Mesenchymal stem cell (in vitro differentiated cells and primary cell): ENCODE measurements around the gene PSG1.
A peak's percentile ranks its signal among the peaks of the same experiment; 100 is the strongest.
"Not testable (repeated sequence)": the region's sequence is repeated elsewhere in the genome, so short reads cannot be mapped to it uniquely, and the experiment has no call there.

Experiments used
- DNase-seq: peaks from one replicate; pipeline ENCODE4 v3.0.0-alpha.2; 2013
- H2AFZ ChIP-seq: one replicate; pipeline ENCODE4 v1.6.1; 2013; ENCODE audit warnings: low read depth, mild to moderate bottlenecking, control low read depth, inconsistent platforms, low read length, moderate library complexity
- H2AK5ac ChIP-seq: 2 replicates; pipeline ENCODE4 v1.6.1; 2013; ENCODE audit warnings: low read length, moderate library complexity, mild to moderate bottlenecking, inconsistent platforms; ENCODE audit not compliant: severe bottlenecking
- H2BK120ac ChIP-seq: one replicate; pipeline ENCODE4 v1.6.1; 2013; ENCODE audit warnings: low read depth, mild to moderate bottlenecking, inconsistent platforms, low read length, moderate library complexity
- H2BK12ac ChIP-seq, 2 experiments: one replicate each; pipeline ENCODE4 v1.6.1; 2013; ENCODE audit warnings: inconsistent platforms in 2 of 2, low read length in 2 of 2, mild to moderate bottlenecking in 2 of 2, moderate library complexity in 2 of 2, control low read depth in 1 of 2
- H2BK15ac ChIP-seq: one replicate; pipeline ENCODE4 v1.6.1; 2013; ENCODE audit warnings: mild to moderate bottlenecking, low read depth, inconsistent platforms; ENCODE audit not compliant: poor library complexity, severe bottlenecking
- H2BK5ac ChIP-seq: 2 replicates; pipeline ENCODE4 v1.6.1; 2013; ENCODE audit warnings: low read depth, mild to moderate bottlenecking, low read length, control low read depth, inconsistent platforms; ENCODE audit not compliant: poor library complexity, severe bottlenecking
- H3K14ac ChIP-seq, 2 experiments: one replicate each; pipeline ENCODE4 v1.6.1; 2013; ENCODE audit warnings: inconsistent platforms in 2 of 2, low read length in 2 of 2, control low read depth in 1 of 2, mild to moderate bottlenecking in 1 of 2, moderate library complexity in 1 of 2
- H3K18ac ChIP-seq, 2 experiments: one replicate each; pipeline ENCODE4 v1.6.1; 2013; ENCODE audit warnings: inconsistent platforms in 2 of 2, low read length in 2 of 2, control low read depth in 1 of 2, low read depth in 1 of 2, mild to moderate bottlenecking in 1 of 2
- H3K23ac ChIP-seq, 2 experiments: one replicate each; pipeline ENCODE4 v1.6.1; 2013; ENCODE audit warnings: inconsistent platforms in 2 of 2, low read length in 2 of 2, mild to moderate bottlenecking in 2 of 2, moderate library complexity in 2 of 2, control low read depth in 1 of 2
- H3K27ac ChIP-seq: 2 replicates; pipeline ENCODE4 v1.5.1; 2013; ENCODE audit warnings: mild to moderate bottlenecking, moderate library complexity, low read length, control low read depth, inconsistent platforms; ENCODE audit not compliant: poor library complexity, severe bottlenecking
- H3K27me3 ChIP-seq, 2 experiments: 2 replicates each; pipeline versions ENCODE4 v1.6.1 to v1.7.0; 2013; ENCODE audit warnings: low read length in 2 of 2, mild to moderate bottlenecking in 2 of 2, moderate library complexity in 2 of 2, control low read depth in 1 of 2, inconsistent platforms in 1 of 2; ENCODE audit not compliant: control insufficient read depth in 1 of 2, insufficient read depth in 1 of 2
- H3K36me3 ChIP-seq, 2 experiments: 2 replicates each; pipeline versions ENCODE4 v1.6.1 to v1.7.0; 2013; ENCODE audit warnings: low read length in 2 of 2, control low read depth in 1 of 2, inconsistent platforms in 1 of 2, low read depth in 1 of 2, mild to moderate bottlenecking in 1 of 2; ENCODE audit not compliant: insufficient read depth in 2 of 2, control insufficient read depth in 1 of 2
- H3K4ac ChIP-seq, 2 experiments: one replicate each; pipeline ENCODE4 v1.6.1; 2013; ENCODE audit warnings: inconsistent platforms in 2 of 2, low read length in 2 of 2, mild to moderate bottlenecking in 2 of 2, moderate library complexity in 2 of 2, control low read depth in 1 of 2, low read depth in 1 of 2
- H3K4me1 ChIP-seq: 2 replicates; pipeline ENCODE4 v1.6.1; 2013; ENCODE audit warnings: low read depth, low read length, control low read depth; ENCODE audit not compliant: control insufficient read depth, insufficient read depth
- H3K4me2 ChIP-seq: 2 replicates; pipeline ENCODE4 v1.6.1; 2013; ENCODE audit warnings: low read length, mild to moderate bottlenecking, inconsistent platforms; ENCODE audit not compliant: poor library complexity, severe bottlenecking
- H3K4me3 ChIP-seq, 2 experiments: 2 replicates each; pipeline versions ENCODE4 v1.5.1 to v1.7.0; 2013; ENCODE audit warnings: low read length in 2 of 2, mild to moderate bottlenecking in 2 of 2, control low read depth in 1 of 2, low read depth in 1 of 2; ENCODE audit not compliant: insufficient read depth in 1 of 2
- H3K79me1 ChIP-seq: replicated peaks from 2 replicates; pipeline ENCODE4 v1.6.1; 2013; ENCODE audit warnings: mild to moderate bottlenecking, control low read depth, low read length, inconsistent platforms; ENCODE audit not compliant: poor library complexity, severe bottlenecking
- H3K9ac ChIP-seq: 2 replicates; pipeline ENCODE4 v1.7.0; 2013; ENCODE audit warnings: mild to moderate bottlenecking, low read length, moderate library complexity
- H3K9me3 ChIP-seq: 2 replicates; pipeline ENCODE4 v1.7.0; 2013; ENCODE audit warnings: mild to moderate bottlenecking, low read length; ENCODE audit not compliant: control insufficient read depth
- H4K8ac ChIP-seq: one replicate; pipeline ENCODE4 v1.6.1; 2013; ENCODE audit warnings: inconsistent platforms, mild to moderate bottlenecking, low read length, moderate library complexity
- H4K91ac ChIP-seq: one replicate; pipeline ENCODE4 v1.6.1; 2013; ENCODE audit warnings: mild to moderate bottlenecking, low read length, inconsistent platforms
- WGBS: methylation state at CpG from one replicate; pipeline ENCODE4 v1.1.7; 2013; ENCODE audit warnings: mixed read lengths; 5-methylcytosine and 5-hydroxymethylcytosine counted together

PSG1 gene

DNA sequence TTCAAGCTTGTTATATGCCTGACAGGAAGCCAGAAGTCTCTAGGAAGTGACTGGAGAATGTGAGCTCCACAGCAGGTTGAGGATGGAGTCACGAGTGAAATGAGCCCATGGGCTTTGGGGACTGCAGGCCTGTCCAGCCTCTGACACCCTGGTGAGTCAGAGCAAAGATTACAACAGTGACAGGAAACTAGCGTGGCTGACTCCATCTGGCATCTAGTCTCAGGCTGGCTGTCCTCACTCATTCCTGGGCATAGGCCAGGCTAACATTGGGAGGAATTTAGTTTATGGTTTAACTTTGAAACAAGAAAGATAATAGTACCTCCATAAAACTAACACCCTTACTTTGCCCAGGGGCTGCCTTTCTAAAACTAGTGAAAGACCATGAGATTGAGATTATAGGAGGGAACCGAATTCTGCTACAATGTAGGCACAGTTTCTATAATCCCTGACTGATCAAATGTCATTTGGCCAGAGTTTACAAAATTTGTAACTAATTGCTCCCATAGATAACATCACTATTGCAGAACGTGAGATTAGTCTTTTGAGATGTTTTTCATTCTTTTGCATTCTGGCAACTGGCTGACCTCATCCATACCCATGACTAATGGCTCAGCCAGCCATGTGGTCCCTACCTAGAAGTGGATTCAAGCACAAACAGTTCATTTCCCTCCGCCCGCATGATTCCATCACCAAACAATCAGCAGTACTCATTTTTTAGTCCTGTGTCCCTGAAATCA, 28.4 kb downstream of the PSG1 start:
- Histone ChIP-seq H3K27ac (no peak overlapping the region), H2BK12ac (no peak overlapping the region), H3K4me2 (no peak overlapping the region), H4K91ac (no peak overlapping the region), H3K4me1 (no peaks in the 10 kb centered on the region), H2AFZ (no peak overlapping the region), H2BK5ac (no peak overlapping the region), H3K9me3 (no peaks in the 10 kb centered on the region), H3K14ac (no peak overlapping the region), H3K4ac (no peak overlapping the region), H3K23ac (no peak overlapping the region), H3K79me1 (no peaks in the 10 kb centered on the region), H2AK5ac (no peak overlapping the region), H2BK15ac (no peak overlapping the region), H3K27me3 (no peaks in the 10 kb centered on the region), H2BK120ac (no peak overlapping the region), H3K18ac (no peak overlapping the region), H3K4me3 (no peak overlapping the region), H4K8ac (no peak overlapping the region), H3K36me3 (no peaks in the 10 kb centered on the region), H3K9ac (peak overlapping the region; percentile 79)
- peak; percentile 28 for DNase-seq
- WGBS = 32% methylated on average over 6 of the region's 6 CpGs

DNA sequence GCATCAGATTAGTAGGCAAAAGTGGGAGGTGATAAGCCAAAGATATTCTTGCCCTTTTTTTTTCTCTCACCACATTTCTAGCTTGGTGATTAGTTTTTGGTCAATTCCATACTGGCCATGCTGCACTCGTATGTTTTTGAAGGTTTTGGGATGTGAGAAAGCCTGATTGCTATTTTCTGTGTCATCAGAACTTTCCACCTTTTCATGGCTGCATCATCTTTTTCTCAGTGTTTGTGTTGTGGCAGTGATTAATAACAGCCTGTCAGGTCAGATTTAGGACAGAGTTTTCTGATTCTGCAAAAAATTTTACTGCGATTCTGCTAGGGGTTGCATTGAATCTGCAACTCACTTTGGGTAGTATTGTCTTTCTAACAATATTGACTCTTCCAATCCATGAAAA, 32.9 kb downstream of the PSG1 start:
- no peak for DNase-seq
- Histone ChIP-seq H3K4me2 (no peak overlapping the region), H3K27me3 (no peaks in the 10 kb centered on the region), H3K4me1 (no peaks in the 10 kb centered on the region), H3K9ac (no peak overlapping the region), H4K8ac (no peak overlapping the region), H2BK12ac (no peak overlapping the region), H2BK5ac (no peak overlapping the region), H3K4ac (no peak overlapping the region), H3K79me1 (no peaks in the 10 kb centered on the region), H3K27ac (no peak overlapping the region), H2AK5ac (no peak overlapping the region), H3K18ac (no peak overlapping the region), H3K23ac (no peak overlapping the region), H3K4me3 (no peak overlapping the region), H2AFZ (no peak overlapping the region), H2BK15ac (no peak overlapping the region), H4K91ac (no peak overlapping the region), H3K9me3 (no peaks in the 10 kb centered on the region), H2BK120ac (no peak overlapping the region), H3K14ac (no peak overlapping the region), H3K36me3 (no peaks in the 10 kb centered on the region)
- WGBS = 25% methylated on average over 1 of the region's 2 CpGs

DNA sequence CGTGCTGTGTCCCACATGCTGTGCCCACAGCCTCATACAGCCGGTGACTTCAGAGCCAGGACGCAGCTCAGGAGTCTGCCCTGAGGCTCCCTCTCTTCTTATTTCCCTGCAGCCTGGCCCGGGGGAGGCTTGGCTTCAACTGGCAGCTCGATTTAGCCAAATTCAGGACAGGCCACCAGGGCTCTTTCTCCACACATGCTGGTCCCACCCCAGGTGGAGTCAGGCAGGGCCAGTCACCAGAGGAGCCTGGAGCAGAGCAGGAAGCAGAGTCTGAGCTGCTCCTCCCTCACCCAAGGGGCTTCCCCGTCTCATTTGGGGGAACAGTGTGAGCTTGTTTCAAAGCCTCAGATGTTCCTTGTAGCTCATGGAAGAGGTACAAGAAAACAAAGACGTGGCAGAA, 35.9 kb downstream of the PSG1 start:
- H2BK15ac ChIP-seq, H2AK5ac ChIP-seq, H2BK12ac ChIP-seq, H3K9ac ChIP-seq, H4K8ac ChIP-seq, H2AFZ ChIP-seq, H3K14ac ChIP-seq, H3K4me3 ChIP-seq, H4K91ac ChIP-seq, H3K4me2 ChIP-seq, H3K18ac ChIP-seq, DNase-seq, H3K4ac ChIP-seq, H3K4me1 ChIP-seq, H3K36me3 ChIP-seq, H3K23ac ChIP-seq, H3K27me3 ChIP-seq, H3K27ac ChIP-seq, H2BK120ac ChIP-seq, H3K9me3 ChIP-seq, H3K79me1 ChIP-seq, H2BK5ac ChIP-seq: not testable (repeated sequence)
- 61% methylated on average over 6 of the region's 7 CpGs for WGBS

DNA sequence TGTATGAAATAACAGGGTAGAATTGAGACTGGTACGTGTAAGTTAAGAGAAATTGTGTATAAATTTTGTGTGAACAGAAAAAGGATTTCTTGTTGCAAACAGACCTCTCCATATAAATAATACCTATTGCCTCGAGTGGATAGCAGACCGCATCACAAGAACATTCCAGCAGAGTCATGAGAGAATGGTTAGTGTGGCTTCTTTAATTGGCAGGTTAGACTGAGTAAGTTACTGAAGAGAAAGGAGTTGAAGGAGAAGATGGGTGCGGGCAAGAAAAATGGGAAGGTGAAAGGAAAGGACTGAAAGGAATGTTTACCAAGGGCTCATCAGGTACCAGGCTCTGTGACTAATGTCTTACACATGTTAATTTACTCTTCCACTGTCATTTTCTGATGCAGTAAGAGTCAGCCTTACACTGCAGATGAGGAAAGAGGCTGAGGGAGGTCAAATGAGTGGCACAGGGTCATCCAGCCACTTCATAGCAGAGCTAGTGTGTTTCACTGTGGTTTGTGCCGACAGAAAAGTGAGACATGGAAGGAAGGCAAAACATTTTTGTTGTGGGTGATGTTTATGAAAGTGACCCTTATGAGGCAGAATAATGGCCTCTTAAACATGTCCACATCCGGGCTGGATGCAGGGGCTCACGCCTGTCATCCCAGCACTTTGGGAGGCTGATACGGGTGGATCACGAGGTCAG, 46.6 kb downstream of the PSG1 start:
- not testable (repeated sequence) for H2BK12ac ChIP-seq, H3K27ac ChIP-seq, H2AK5ac ChIP-seq, H4K8ac ChIP-seq, H3K14ac ChIP-seq, H4K91ac ChIP-seq, H3K36me3 ChIP-seq, H2AFZ ChIP-seq, H3K18ac ChIP-seq, H3K4me3 ChIP-seq, H2BK120ac ChIP-seq, H3K4me1 ChIP-seq, H3K4me2 ChIP-seq, H3K27me3 ChIP-seq, H3K9me3 ChIP-seq, H3K23ac ChIP-seq, H2BK15ac ChIP-seq, H3K79me1 ChIP-seq, DNase-seq, H3K4ac ChIP-seq, H2BK5ac ChIP-seq, H3K9ac ChIP-seq
- WGBS = 61% methylated on average over 7 of the region's 9 CpGs
